KOPT-K1 (cell line): ENCODE measurements around the gene TRIAP1.

Experiments
- H3K27ac ChIP-seq: fragments of 200-600 bp; sonication (generic); 2 replicates; pipeline ENCODE4 v1.5.1; 2016; ENCODE audit warnings: antibody characterized with exemption, mild to moderate bottlenecking, low read depth, low read length; ENCODE audit not compliant: poor library complexity, severe bottlenecking
- H3K36me3 ChIP-seq: fragments of 200-600 bp; sonication (generic); 2 replicates; pipeline ENCODE4 v1.5.1; 2017; ENCODE audit warnings: antibody characterized with exemption, mild to moderate bottlenecking, low read length, moderate library complexity; ENCODE audit not compliant: insufficient read depth
- H3K9me3 ChIP-seq: fragments of 200-600 bp; sonication (generic); 2 replicates; pipeline ENCODE4 v1.5.1; 2017; ENCODE audit warnings: antibody characterized with exemption, low read length, mild to moderate bottlenecking; ENCODE audit not compliant: insufficient read depth, poor library complexity, severe bottlenecking

TRIAP1 gene

DNA sequence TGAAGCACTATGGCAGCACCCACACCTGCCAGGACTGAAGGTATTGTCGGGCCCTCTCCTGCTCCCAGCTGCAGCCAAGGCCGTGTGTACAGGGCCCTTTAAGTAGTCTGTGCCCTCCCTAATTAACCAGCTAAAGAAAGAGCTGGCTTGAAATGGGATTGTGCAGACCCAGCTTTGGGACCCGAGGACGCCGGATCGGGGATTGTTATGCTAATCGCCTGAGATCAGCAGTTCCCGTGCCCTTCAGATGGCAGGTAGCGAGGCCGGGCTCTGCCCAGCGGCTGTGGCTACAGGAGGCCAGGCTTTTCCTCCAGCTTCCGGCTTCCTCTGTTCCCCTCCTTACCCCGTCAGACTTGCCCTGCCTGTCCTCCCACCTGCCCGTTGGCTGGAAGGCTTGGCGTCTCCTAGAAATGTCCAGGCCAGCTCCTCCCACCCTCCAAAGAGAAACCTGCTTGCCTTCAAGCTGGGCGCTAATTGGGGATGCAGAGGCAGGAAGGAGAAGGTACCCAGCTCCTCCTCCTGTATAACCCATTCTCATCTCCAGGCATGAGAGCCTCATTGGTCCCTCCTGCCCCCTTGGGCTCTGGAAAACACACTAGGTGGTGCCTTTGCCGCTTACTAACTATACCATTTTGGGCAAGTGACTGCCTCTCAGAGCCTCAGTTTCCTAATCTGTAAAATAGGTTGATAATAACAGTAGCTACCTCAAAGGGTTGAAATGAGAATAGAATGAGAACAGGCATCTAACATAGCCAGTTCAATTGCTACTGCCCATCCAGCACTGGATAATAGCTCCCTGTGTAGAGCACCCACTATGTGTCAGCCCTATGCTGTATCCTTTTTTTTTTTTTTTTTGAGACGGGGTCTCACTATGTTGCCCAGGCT, 51.5 kb downstream of the TRIAP1 start:
- Histone ChIP-seq H3K27ac (no peak overlapping the region), H3K36me3 (no peaks in the 10 kb centered on the region), H3K9me3 (peaks cover 2% of the 10 kb centered on the region)
